GM21786 (cell line): Measurements from ENCODE around the gene HOXB9.

ENCODE experiments used
- ATAC-seq: cut with Tn5 transposase; IDR thresholded peaks from one replicate; pipeline ENCODE4 v1.9.1; 2021; ENCODE audit not compliant: unreplicated experiment

Gene HOXB9

GRCh38 chr17:48626245-48627117 lies at the start of gene HOXB9:
Gene HOXB9, minus strand, starts transcription at chr17:48626358. Its CDS starts 89 bp downstream, at chr17:48626269.
- ATAC-seq, result no peak

- no peak for ATAC-seq
Measured at GRCh38 chr17:48672340-48672739, 46.2 kb upstream of the HOXB9 start.

- ATAC-seq, result no peak
Measured at GRCh38 chr17:48671697-48672171, 45.6 kb upstream of the HOXB9 start.

DNA sequence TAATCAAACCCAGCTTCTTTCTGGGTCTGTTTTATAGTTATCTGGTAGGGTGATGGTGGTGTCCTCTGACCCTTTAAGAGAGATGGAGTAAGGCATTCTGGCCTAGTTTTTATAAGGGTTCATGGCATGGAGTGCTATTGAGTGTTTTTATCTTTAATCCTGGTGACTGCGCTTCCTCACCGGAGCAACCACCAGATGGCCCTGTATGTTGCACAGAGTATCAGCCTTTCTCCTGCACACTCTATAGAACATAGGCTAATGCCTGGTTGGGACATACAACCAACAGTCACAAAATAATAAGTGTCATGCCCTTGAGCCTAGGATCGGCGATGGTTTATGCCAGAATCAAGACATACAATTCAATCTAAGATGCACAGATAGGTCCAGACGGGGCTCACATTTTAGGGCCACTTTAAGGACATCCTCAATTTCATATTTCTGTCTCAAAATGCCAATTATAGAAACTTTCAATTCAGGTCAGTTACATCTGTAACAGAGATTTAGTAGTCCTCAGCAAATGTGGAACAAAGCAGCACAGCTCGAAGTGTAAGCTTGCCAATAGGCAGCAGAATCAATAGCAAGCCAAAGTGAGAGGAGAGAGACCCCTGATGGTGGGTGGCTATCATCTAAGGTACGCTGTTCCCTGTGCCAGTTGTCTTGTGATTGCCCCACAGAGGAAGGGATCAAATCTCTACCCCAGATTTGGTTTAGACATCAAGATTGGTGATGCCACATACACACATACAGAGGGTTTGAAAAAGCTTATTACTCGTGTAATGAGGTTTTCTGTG lies 37.2 kb upstream of the HOXB9 start:
- no peak for ATAC-seq

DNA sequence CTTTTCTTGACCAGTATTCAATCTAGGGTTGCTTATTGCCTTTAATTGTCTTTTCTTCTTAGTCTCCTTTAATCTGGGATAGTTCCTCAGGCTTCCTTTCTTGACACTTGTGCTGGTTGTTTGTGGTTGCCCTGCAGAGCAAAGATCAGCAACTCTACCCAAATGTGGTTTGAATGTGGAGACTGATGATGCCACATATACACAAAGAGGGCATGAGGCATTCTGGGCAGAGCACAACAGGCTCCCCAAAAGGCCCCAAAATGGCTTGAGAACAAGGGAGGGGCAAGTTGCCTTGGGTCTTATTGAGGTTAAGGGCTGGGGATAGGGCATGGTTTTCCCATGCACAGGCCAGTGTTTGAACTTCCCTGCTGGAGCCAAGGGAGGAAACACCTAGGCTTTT lies 29.8 kb upstream of the HOXB9 start:
- ATAC-seq, result no peak

- no peak for ATAC-seq
Measured at GRCh38 chr17:48649741-48650140, 23.6 kb upstream of the HOXB9 start.

DNA sequence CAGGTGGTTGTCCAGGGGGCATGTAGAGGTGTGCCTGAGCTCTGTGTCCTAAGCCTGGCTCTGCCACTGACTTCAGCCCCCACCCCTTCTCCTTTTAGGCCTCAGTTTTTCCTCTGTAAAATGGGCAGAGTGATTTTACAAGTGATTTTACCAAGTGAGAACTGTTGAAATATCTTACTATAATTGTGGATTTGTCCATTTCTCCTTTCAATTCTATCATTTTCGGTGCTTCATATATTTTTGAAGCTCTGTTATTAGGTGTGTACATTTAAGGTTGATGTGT lies 21.7 kb upstream of the HOXB9 start:
- no peak for ATAC-seq

- ATAC-seq, result no peak
Measured at GRCh38 chr17:48647103-48647962, 21.2 kb upstream of the HOXB9 start.

GRCh38 chr17:48646183-48647102 lies 20.3 kb upstream of the HOXB9 start:
- no peak for ATAC-seq

- ATAC-seq, result no peak
Measured at GRCh38 chr17:48645639-48646182, 19.6 kb upstream of the HOXB9 start.

DNA sequence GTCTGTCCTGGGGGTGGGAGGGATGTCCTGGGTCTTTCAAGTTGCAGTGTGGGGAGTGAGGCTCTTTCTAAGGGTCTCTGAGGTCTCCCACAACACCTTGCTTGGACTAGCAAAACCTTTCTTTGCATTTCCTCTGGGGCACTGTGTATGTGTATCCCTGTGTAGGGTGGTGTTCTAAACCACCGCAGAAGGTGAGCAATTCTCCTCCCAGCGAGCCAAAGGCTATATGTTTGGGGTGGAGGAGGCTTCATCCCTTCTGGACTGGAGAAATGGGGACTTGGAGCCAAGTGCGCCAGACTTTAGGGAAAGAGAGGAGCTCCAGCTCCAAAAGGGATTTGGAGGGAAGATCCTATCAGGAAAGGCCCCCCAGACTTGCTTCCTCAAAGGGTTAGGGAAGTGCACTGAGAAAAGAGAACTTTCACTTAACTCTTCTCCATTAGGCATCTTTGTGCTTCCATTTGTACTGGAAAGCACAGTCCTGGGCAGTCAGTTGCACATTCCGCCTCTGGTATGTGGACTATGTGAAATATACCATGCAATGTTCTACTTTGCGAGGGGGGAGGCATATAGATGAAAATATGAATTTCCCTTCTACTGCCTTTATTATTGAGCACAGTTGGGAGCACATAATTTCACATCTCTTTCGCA lies 18.9 kb upstream of the HOXB9 start:
- ATAC-seq, result no peak

GRCh38 chr17:48644159-48644558 lies 18.0 kb upstream of the HOXB9 start:
- no peak for ATAC-seq

DNA sequence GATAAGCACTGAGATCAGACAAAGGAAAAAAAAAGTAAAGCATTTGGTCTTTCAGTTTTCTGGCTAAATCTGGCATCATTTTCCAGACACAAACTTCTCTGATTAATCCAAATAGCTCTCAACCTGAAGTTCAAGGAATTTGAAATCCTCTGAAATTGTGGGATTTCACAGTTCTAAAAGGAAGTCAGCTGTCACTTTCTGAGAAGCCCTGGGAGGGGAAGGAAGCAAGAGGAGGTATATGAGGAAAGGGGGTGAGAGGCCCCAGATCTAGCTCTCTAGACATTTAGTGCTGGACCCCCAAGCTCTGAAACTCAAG lies 17.5 kb upstream of the HOXB9 start:
- no peak for ATAC-seq

GRCh38 chr17:48642843-48643696 lies 16.9 kb upstream of the HOXB9 start:
- ATAC-seq, result no peak

DNA sequence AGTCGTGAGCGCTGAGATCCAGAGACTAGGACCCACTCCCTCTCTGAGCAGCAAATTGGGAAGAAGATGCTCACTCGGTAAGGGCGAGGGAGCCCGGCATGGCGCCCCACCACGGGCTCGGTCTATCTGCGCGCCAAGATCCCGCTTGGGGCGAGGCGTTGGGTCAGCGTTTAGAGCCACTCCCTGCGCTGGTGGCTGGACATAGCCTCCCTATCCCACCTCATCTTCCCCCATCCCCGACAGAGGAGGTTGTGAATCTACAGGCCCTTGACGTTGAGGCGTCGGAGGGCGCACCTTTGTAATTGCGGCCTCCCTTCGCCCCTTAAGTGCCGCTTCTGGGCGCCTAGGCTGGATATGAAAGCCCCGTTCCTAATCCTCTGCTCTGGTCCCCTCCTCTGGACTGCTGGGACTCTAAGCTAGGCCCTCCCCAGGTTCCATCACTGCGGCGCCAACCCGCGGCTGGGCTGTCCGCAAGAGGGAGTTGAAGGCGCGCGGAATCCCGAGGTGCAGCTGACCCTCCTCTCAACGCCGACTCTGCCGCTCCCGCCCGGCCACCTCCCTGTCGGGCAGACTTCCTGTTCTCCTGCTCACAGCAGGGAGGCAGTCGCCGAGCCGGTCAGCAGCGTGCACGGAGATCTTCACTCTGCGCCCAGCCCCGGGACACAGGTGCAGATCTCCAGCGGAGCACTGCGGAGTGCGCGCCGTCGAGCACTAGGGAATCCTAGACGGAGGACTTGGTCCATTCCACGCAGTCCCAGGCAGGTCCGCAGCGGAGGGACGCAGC lies 16.1 kb upstream of the HOXB9 start:
- no peak for ATAC-seq

DNA sequence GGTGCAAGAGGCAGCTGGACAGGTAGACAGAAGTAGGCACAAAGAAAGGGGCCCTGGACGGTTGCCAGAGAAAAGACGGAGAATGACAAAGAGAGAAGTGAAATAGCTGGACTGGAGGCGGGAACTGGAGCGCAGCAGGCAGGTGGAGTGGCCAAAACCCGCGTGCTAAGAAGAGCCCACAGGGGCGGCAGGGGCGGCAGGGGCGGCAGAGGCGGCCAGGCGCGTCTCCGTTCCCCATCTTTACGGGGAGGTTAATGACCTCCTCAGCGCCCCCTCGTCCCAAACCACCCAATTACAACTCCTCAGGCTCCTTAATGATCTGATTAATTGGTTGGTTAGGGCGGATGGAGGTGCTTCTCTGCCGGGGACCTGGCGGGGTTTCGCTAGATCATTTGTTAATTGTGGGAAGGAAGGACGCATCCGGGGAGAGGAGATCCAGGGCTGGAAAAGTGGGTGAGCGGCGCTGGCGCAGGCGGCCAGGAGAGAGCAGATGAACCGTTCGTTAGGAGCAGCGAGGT lies 15.4 kb upstream of the HOXB9 start:
- no peak for ATAC-seq

GRCh38 chr17:48640858-48641180 lies 14.7 kb upstream of the HOXB9 start:
- no peak for ATAC-seq
